ENCODE data around the gene CCNK.
A peak's percentile ranks its signal among the peaks of the same experiment; 100 is the strongest.

Gene CCNK

DNA sequence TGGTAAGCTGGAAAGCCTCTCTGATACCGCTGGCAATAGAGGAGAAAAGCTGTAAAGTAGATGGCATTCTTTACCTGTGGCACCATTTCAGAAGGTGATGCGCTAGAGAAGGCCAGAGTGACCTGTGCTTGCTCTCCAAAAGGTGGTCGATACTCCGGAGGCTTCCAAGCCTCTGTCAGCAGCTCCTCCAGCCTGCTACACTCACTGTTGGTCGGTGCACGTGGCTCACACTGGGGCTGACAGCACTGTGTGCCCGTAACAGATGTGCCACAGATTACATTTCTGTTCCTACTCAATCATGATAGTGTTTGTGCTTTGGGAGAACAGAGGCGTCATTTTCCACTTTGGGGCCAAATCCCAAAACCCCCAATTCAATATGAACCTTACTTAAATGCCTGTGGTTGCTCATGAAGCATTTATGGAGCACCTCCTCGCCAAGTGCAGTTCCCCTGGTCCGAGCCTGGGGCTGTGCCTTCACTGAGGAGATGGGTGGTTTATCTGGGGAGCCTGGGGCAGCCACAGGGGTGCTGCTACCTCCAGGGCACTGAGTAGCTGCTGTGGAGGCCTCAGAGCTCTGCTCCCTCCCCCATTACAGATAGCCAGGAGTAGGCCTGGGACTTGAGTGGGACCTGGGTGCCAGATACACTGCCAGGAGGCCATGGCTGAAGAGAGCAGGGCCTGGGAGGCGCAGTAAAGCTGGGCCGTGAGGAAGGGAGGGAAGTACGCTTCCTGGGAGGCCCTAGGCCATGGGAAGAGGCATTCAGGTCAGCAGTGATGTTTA, 26.8 kb downstream of the CCNK start:
- no peak for DNase-seq (ENCODE audit: low read depth in 2 of 2)

DNA sequence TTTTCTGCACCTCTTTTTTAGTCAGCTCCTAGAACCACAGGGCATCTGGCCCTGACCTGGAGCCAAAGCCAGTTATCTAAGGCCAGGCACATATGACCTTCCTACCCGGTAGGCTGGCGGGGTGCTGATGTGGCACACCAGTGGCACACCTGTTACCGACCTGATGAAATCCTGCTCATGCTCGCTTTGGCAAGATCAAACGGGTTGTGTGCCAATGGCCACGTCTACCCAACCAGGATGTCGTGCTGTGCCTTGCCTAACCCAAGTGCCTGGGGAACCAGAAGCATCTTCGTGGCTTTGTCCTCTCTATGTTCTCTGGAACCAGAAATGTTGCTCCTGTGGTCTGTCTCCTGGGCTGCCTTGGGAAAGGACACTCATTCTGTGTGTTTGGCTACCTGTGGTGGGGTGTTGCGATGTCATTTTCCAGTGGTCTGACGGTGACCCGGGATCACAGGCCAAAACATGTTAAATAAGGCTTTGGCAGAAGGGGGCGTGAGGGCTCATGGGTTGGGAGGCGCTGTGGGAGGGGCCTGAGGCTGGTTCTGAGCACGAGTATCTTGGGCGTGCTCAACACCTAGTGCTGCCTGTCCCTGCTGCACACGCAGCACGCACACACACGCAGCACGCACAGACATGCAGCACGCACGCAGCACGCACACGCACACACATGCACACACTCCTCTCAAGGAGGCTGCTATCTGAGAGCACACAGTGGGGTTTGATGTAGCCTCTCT, 27.9 kb downstream of the CCNK start:
- DNase-seq (ENCODE audit: low read depth in 2 of 2): no peak

DNA sequence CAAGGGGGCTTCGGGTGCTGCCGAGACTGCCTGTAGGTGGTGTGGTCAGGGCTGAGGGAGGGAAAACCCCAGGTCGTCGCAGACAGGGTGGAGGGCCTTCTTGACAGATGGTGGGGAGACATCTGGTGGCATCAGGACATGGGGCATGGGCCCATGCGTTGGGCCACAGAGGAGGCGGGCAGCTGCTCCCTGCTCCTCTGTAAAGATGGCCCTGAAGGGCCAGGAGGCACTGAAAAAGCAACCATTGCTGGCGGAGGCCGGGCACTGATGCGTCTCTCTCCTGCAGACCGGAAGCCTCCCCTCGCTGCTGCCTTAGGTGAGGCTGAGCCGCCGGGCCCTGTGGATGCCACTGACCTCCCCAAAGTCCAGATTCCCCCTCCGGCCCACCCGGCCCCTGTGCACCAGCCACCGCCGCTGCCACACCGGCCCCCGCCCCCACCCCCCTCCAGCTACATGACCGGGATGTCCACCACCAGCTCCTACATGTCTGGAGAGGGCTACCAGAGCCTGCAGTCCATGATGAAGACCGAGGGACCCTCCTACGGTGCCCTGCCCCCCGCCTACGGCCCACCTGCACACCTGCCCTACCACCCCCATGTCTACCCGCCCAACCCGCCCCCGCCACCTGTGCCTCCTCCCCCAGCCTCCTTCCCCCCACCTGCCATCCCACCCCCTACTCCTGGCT, 28.8 kb downstream of the CCNK start:
- no peak for DNase-seq (ENCODE audit: low read depth in 2 of 2)

DNA sequence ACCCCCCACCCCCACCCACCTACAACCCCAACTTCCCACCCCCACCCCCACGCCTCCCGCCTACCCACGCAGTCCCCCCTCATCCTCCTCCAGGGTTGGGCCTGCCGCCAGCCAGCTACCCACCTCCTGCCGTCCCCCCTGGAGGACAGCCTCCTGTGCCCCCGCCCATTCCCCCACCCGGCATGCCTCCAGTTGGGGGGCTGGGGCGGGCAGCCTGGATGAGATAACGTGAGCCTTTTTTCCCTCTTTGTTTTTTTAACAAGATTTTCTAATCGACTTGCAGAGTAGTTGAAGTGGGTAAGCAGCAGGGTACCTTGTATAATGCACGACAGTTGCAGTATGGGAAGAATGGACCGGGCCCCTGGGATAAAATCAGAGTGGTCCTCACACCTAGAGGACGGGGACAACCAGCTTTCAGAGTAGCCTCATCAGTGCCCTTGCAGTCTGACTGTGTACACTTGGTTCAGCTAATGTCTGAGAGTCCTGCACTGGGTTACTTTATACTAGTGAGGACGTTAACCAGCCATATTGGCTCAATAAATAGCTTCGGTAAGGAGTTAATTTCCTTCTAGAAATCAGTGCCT, 29.4 kb downstream of the CCNK start:
- no peak for DNase-seq (ENCODE audit: low read depth in 2 of 2)

DNA sequence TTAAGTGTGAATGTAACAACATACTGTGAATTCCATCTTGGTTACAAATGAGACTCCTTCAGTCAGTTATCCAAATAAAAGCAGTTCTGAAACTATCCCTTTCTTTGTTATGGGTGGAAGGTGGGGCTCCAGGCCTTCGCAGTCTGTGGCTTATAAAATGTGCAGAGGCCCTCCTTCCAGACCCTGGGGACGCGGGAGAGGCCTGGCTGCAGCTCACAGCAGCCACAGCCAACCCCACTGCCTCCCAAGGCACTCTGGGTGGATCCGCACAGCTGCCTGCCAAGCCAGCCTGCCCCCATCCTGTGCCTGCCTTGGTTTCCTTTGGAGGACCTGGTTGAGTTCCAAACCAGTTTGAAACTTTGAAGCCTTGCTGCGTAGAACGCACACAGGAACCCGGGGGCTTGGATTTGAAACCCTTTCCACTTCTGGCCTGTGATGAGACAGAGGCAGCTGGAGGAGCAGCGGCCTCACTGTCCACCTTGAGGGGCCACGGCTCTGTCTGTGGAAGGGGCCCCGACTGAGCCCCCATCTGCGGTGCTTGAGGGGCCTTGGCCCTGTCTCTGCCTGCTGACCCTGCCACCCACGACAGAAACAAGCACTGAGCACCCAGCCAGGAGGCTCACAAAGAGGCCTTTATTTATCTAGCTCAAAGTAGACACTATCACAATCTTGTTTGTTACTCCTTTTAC, 30.4 kb downstream of the CCNK start:
- DNase-seq (ENCODE audit: low read depth in 2 of 2): no peak

DNA sequence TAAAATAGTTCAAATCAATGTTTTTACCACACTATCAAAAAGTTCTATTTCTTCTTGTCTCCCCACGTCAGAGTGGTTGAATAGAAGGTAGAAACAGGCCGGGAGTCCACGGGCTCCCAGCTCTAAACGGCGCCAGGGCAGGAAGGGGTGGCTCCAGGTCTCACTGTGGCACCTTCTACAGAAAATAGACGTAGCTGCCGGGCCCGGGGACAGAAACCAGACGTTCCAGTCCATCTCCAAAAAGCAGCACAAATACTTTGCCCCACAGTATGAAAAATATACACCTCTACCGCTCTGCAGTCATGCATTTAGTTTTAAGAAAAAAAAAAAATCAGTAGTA, 30.9 kb downstream of the CCNK start:
- no peak for DNase-seq (ENCODE audit: low read depth in 2 of 2)

DNA sequence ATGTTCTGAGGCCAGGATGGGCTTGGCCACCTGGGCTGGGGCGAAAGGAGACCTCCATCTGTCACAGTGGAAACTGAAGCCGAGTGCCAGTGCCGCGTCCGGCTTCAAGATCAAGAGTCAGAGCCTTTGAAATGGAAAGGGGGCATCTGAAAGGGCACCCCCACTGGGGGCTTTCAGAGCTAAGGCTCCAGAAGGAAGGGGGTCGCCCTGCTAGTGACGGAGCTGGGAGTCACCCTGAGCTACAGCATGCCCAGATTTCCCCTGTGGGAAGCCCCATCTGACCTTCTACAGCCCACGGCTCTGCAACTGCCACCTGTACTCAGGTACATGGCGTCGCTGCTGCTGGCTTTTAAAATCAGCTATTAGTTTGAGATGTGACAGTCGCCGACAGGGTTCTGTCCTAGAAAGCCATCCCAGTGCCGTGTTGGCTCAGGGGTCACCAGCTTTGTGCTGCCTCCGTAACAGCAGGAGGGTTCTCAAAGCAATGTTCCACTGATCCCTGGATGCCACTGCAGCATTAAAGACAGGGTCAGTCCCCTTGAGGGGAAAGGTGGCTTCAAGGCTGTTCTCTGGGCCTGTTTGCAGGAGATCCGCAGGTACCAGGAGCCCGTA, 31.5 kb downstream of the CCNK start:
- DNase-seq (ENCODE audit: low read depth in 2 of 2): no peak

DNA sequence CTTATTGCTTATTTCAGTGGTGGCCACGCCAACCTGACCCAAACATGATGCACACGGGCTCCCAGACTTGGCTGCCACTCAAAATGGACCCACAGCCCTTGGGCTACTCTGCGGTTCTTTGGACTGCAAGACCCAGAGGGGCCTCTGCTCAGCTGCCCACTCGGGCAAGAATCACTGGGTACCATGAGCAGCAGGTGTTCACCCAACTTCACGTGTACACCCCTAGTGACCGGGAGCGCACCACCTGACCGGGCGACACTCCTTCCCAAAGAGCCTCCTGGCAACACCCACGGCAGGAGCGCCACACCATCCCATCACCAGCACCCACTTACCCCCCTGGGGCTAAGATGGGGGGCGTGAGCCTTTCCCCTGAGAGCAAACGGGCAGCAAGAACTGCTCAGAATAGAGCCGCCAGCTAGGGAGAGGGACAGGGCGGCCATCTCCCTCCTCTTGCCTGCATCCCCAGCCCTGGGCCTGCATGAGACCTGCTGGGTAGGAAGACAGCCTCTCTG, 32.0 kb downstream of the CCNK start:
- DNase-seq (ENCODE audit: low read depth in 2 of 2): no peak

DNA sequence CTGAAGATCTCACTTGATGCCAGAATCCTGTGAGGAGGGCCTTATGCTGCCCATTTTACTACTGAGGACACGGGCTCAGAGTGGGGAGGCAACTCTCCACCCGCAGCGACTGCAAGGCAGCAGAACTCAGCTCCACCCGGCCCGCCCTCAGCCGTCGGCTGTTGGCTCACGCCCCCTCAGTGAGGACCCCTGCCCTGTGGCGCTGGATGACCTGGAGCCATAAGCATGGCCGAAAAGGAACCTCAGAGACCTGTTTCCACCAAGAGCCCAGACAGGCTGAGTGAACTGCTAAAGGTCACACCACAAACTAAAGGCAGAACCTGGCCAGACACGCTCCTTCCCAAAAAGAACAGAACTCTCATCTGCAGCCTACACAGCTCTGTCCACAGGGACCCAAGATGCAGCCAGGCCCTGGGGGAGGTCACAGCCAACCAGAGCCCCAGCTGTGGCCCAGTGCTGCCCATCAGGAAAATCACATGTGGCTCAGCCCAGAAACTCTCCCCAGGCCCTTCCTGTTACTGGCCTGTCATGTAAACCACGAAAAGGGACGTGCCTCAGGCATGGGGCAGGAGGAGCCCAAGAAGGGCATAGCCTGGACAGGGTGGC, 32.8 kb downstream of the CCNK start:
- no peak for DNase-seq (ENCODE audit: low read depth in 2 of 2)

DNA sequence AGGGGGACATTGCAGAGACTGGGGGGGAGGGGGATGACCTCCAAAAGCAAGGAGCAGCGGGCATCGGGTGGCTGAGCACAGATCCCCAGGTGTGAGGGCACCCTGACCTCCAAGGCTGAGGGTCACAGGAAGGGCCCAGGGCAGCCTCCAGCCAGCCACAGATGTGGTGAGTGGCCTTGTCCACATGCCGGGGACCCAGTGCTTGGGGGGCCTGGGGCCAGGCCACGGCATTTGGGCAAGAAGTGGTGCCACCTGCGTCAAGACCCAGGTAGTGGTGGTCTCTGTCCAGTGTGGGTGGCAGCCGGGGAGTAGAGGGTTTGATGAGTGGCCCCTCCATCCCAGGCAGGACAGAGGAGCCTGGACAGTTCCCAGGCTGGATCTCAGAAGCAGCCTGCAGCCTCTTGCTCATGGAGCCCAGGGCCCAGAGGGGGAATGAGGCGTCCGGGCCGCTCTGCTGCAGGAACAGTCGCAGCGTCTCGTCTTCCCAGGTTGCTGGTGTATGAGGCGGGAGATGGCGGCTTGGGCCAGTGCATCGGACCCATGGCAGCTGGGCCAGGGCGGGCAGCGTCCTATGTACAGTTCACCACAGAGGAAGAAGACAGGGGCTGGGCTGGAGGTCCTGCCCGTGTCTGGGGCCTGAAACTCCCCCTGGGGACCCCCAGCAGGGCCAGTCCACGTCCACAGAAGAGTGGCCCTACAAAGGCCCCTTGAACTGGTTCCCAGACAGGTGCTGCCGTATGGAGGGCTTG, 33.5 kb downstream of the CCNK start:
- DNase-seq (ENCODE audit: low read depth in 2 of 2): no peak

DNA sequence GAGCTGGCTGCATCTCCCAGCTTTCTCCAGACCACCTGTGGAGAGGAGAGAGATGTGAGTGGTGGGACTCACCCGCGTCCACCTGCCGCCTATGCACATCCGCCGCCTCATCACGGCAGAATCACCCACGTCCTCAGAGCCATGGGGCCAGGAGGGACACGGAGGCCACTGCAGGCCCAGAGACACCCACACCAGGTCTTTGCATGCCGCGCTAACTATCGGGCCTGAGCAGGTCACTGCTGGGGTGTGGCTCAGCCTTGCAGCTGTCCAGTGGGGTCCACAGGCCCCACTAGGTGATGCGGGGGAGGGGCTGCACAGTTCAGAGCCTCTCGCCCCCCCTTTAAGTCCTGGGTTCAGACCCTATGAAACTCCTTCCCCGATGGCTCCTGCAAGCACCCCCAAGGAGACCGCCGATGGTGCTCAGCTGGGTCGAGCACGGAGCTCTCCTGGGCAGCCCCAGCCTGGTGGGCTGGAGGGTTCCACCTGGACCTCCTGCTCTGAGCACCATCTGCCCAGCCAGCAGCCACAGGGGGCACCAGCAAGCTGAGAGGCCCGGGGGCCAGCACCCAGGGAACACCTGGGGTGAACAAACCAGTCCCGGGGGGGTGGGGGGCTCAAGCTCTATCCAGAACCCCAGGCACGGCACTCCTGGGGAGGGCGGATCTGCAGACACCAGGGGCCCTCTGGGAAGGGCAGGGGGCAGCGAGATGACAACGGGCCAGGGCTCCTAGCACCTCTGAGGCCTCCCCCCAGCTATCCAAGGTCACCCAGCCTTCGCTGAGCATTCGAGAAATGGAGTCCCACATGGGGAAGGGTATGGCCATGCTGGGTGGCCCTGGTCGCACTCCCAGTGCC, 34.3 kb downstream of the CCNK start:
- no peak for DNase-seq (ENCODE audit: low read depth in 2 of 2)

DNA sequence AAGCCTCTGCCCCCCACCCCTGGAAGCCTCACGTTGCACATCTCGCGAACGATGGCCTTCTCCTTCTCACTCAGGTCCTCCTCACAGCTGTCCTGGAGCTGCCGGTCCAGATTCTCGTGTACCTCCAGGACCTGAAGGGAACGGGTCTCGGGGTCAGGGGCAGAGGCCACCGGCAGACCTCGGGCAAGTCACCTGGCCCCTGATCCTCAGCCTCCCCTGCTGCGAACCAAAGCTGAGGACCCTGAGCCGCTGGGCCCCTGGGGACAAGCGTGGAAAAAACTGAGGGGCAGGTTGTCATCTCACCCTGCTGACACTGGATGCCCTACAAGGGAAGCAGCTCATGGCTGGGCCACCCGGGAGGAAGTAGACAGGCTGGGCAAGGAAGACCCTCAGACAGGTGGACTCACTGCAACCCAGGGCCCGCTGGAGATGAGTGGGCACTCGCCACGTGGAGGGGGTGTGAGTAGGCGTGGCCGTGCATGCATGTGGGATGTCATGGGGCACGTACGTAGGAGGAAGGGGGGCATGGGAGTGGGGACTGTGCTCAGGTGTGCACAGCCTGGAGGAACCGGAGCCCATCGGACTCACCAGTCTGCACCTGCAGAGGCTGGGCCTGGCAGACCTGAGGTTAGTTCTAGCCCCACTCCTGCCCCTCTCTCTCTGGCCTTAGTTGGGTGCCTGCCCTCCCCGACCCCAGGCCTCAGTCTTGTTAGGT, 35.1 kb downstream of the CCNK start:
- DNase-seq (ENCODE audit: low read depth in 2 of 2): no peak

DNA sequence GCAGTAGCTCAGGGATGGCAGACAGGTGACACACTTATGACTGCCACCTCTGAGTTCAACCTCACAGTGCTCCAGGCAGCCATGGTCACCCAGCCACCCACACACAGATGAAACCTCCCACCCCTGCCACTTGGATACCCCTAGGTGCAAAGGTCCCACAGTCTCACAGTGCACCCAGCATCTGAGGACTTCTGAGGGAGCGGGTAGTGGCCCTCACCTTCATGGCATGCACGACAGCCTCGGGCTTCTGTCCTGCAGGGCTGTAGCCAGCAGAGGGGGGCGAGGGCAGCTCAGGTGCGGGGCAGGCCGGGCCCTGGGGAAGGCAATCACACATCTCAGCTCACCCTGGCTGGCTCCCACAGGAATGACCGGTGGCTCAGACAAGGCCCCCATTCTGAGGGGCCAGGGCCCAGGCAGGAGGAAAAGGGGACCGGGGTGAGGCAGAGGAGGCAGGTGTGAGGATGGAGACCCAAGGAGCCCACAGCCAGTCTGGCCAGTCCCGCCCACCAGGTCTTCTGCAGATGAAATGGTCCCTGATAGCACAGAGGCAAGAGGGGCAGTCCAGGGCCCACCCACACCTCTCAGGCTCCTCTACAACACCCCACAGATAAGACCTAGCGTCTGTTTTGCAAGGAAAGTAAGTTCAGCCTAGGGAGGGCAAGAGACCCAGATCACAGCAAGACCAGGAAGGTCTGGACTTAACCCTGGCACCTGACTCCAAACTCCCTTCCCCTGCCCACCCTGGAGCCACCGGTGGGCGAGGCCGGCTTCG, 35.8 kb downstream of the CCNK start:
- DNase-seq (ENCODE audit: low read depth in 2 of 2): no peak

DNA sequence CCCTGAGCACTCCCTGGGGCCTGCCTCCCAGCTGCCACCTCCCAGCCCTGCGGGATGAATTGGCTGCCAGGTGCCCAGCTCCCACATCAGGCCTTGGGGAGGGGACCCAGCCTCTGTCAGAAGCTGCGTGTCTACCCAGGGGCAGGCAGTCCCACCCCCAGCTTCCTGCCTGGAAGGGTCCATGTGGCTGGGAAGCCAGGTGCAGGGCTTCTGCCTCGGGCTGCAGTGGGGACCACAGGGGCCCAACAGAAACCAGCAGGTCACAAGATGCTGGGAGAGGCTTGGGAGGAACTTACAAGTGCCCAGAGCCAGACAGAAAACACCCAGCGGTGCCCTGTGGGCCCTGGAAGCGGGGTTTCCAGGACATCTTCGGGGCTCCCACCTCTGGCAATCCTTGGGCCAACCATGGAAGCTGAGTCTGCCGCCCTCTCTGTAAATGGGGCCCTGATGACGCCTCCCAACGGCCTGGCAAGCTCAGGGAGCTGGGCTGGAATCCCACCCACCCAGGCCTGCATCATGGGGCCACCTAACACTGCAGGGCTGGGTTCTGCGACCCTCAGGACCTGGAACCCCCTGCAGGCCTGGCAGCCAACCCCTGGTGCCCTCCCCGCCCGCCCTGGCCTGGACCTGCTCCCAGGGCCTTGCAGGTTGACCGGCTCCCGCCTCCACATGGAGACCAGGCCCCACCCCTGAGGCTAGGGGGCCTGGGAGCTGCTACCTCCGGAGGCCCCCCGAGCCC, 36.6 kb downstream of the CCNK start:
- no peak for DNase-seq (ENCODE audit: low read depth in 2 of 2)

DNA sequence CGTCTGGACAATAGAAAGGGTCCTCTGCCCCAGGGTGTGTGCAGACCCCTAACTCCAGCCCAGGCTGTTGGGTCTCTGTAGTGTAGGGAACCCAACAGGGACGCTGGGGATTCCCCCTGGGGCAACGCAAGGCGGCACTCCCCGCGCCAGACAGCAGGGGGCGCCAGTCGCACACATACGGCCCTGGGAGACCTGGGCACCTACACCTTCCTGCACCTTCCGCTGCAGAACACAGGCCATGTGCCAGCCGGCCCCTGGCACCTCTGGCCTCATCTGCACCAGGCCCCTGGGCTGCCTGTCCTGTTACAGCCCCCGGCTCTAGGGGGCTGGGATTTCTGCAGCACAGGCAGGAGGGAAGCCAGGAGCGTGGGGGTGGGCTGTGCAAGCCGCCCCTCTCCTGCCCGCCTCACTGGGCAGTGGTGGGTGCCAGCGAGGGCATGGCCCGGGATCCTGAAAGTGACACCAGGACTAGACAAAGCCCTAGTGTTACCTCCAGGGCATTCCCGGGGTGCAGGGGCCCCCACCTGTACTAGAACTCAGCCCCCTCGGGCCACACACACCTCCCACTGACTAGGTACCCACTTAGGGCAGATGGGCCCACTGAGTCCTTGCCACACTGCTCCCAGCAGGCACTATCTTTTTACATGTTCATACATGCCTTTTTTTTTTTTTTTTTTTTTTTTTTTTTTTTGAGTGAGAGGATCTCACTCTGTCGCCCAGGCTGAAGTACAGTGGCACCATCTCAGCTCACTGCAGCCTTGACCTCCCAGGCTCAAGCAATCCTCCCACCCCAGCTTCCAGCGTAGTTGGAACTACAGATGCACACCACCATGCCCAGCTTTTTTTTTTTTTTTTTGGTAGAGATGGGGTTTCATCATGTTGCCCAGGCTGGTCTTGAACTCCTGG, 37.5 kb downstream of the CCNK start:
- DNase-seq (ENCODE audit: low read depth in 2 of 2): peak; percentile 52 to 53

DNA sequence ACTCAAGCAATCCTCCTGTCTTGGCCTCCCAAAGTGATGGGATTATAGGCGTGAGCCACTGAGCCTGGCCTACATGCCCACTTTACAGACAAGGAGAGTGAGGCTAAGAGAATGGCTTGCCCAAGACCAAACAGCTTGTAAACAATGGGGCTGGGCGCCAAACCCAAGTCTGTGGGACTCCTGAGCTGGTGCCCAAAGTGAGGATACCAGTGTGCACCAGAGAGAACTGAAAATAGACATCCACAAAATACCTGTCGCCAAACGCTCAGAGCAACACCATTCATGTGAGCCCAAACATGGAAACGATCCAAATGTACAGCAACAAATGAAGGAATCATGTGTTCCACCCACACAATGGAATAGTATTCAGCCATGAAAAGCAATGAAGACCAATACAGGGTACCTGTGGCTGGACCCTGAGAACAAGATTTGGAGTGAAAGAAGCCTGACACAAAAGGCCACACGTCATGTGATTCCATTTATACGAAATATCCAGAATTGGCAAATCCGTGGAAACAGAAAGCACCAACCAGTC, 38.2 kb downstream of the CCNK start:
- no peak for DNase-seq (ENCODE audit: low read depth in 2 of 2)
